PC-3 (cell line): ENCODE measurements around the gene TMEM187. TPM values are rescaled to one million over a fixed set of nuclear protein-coding genes. Genes with fewer than 3 reads are reported as not detected.

ENCODE experiments used
- ATAC-seq: fragments of 200-7000 bp; cut with Tn5 transposase; 2 replicates; pipeline ENCODE4 v1.9.1; 2020; ENCODE audit warnings: mild to moderate bottlenecking, moderate library complexity
- BruUV-seq: library from RNA; stranded (reverse); fragments of 400-500 nt; replicated peaks from 2 replicates; lab custom pipeline; 2021; lab: Mats Ljungman, UMichigan
- CTCF ChIA-PET: fragments of 300-600 bp; sonication (Branson Sonifier 250); formaldehyde crosslinking; loops from one replicate; lab custom pipeline; 2022; ENCODE audit warnings: antibody characterized with exemption; lab: Charles Lee
- POLR2A ChIA-PET: fragments of 300-600 bp; sonication (Branson Sonifier 250); formaldehyde crosslinking; loops from one replicate; lab custom pipeline; 2022; ENCODE audit warnings: antibody characterized with exemption; ENCODE audit not compliant: unreplicated experiment; lab: Charles Lee
- DNase-seq: peaks from one replicate; pipeline ENCODE4 v3.0.0-alpha.2; 2015
- H2AFZ ChIP-seq: fragments of 300-600 bp; sonication (generic); 2 replicates; pipeline ENCODE4 v1.6.0; 2016; ENCODE audit warnings: antibody characterized with exemption, low read length
- H3F3A ChIP-seq: fragments of 300-600 bp; sonication (generic); one replicate; pipeline ENCODE4 v1.6.0; 2017; ENCODE audit warnings: antibody characterized with exemption, low read length, control low read depth, mild to moderate bottlenecking; ENCODE audit not compliant: unreplicated experiment
- H3K27ac ChIP-seq: fragments of 300-600 bp; sonication (generic); 2 replicates; pipeline ENCODE4 v1.5.1; 2016; ENCODE audit warnings: mild to moderate bottlenecking, low read length
- H3K27me3 ChIP-seq: fragments of 300-600 bp; sonication (generic); 2 replicates; pipeline ENCODE4 v1.6.1; 2016; ENCODE audit warnings: low read length, mixed read lengths
- H3K36me3 ChIP-seq: fragments of 300-600 bp; sonication (generic); 2 replicates; pipeline ENCODE4 v1.6.1; 2016; ENCODE audit warnings: low read depth, mixed run types, low read length, mixed read lengths
- H3K4me1 ChIP-seq: fragments of 300-600 bp; sonication (generic); 2 replicates; pipeline ENCODE4 v1.5.1; 2016; ENCODE audit warnings: low read length; ENCODE audit not compliant: insufficient read depth
- H3K4me2 ChIP-seq: fragments of 300-600 bp; sonication (generic); 2 replicates; pipeline ENCODE4 v1.6.0; 2016; ENCODE audit warnings: low read length
- H3K4me3 ChIP-seq: fragments of 300-600 bp; sonication (generic); 2 replicates; pipeline ENCODE4 v1.5.1; 2016; ENCODE audit warnings: mild to moderate bottlenecking, low read length, mixed read lengths
- H3K79me2 ChIP-seq: fragments of 300-600 bp; sonication (generic); 2 replicates; pipeline ENCODE4 v1.6.1; 2017; ENCODE audit warnings: low read length, mixed read lengths
- H3K9ac ChIP-seq: fragments of 300-600 bp; sonication (generic); 2 replicates; pipeline ENCODE4 v1.6.0; 2016; ENCODE audit warnings: mild to moderate bottlenecking, low read length
- H3K9me2 ChIP-seq: fragments of 300-600 bp; sonication (generic); replicated peaks from 2 replicates; pipeline ENCODE4 v1.6.1; 2016; ENCODE audit warnings: mixed run types, low read length, mixed read lengths
- H3K9me3 ChIP-seq: fragments of 300-600 bp; sonication (generic); 2 replicates; pipeline ENCODE4 v1.6.1; 2016; ENCODE audit warnings: low read length, mixed read lengths
- H4K20me1 ChIP-seq: fragments of 300-600 bp; sonication (generic); 2 replicates; pipeline ENCODE4 v1.6.1; 2016; ENCODE audit warnings: low read length, mixed read lengths
- EZH2 ChIP-seq: fragments of 300-600 bp; sonication (generic); IDR thresholded peaks from one replicate; pipeline ENCODE4 v1.6.1; 2017; ENCODE audit warnings: antibody characterized with exemption, mild to moderate bottlenecking, low read length; ENCODE audit not compliant: unreplicated experiment
- EZH2phosphoT487 ChIP-seq: fragments of 300-600 bp; sonication (generic); IDR thresholded peaks from 2 replicates; pipeline ENCODE4 v1.6.1; 2018; ENCODE audit warnings: mild to moderate bottlenecking, antibody characterized with exemption, low read length, borderline replicate concordance
- intact Hi-C: fragments of 100-400 bp; cut with micrococcal nuclease; formaldehyde crosslinking; loops from 2 replicates; pipeline ENCODE4 v1.9.0; 2023
- total RNA-seq: library from RNA; depleted of rRNA; stranded (reverse); fragments of >200 nt; gene quantifications from 2 replicates; pipeline ENCODE4 v1.2.3, GENCODE V29; 2014
- TF ChIP-seq, protein P1 (sequence below): fragments of 300-600 bp; sonication (generic); conservative IDR thresholded peaks from 2 replicates; pipeline ENCODE4 v1.5.1; 2017; ENCODE audit warnings: antibody characterized with exemption, low read depth, mild to moderate bottlenecking, low read length

Gene TMEM187
- total RNA-seq, 1 experiment from 2014 or later: 10.6 TPM

DNA sequence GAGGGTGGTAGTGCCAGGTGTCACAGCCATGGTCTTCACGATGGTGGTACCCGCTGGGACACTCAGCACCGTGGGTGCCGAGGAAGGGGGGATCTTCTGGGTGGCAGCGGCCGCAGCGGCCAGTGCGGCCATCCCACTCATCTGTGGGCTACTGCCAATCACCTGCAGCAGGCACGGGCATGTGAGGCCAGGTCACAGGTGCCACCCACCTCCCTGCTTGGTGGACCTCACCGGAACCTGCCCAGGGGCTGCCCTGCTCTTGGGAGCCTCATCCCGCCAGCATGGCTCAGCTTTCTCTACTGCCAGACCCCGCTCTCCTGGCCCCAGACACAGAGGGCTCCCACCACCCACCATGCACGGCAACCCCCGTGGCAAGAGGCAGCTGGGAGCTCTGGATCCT is 13.9 kb upstream of the TMEM187 start:
- Histone ChIP-seq H3K79me2 (peaks cover 8% of the 10 kb centered on the region; the same call in 1 of the 2 replicates), H2AFZ (no peak overlapping the region), H3K4me2 (no peak overlapping the region), H3K9me2 (no peaks in the 10 kb centered on the region), H4K20me1 (no peaks in the 10 kb centered on the region), H3K27ac (no peak overlapping the region), H3K9ac (no peak overlapping the region), H3K27me3 (no peaks in the 10 kb centered on the region), H3K9me3 (no peaks in the 10 kb centered on the region), H3K4me3 (no peak overlapping the region), H3K4me1 (no peaks in the 10 kb centered on the region), H3K36me3 (peaks cover 40% of the 10 kb centered on the region), H3F3A (no peaks in the 10 kb centered on the region)
- no peak for DNase-seq
- ChIA-PET CTCF (no interaction called here), POLR2A (no interaction called here)
- BruUV-seq: no TSS peak
- intact Hi-C loops: no loop called here
- no peak for ATAC-seq
- TF ChIP-seq, protein P1, sequence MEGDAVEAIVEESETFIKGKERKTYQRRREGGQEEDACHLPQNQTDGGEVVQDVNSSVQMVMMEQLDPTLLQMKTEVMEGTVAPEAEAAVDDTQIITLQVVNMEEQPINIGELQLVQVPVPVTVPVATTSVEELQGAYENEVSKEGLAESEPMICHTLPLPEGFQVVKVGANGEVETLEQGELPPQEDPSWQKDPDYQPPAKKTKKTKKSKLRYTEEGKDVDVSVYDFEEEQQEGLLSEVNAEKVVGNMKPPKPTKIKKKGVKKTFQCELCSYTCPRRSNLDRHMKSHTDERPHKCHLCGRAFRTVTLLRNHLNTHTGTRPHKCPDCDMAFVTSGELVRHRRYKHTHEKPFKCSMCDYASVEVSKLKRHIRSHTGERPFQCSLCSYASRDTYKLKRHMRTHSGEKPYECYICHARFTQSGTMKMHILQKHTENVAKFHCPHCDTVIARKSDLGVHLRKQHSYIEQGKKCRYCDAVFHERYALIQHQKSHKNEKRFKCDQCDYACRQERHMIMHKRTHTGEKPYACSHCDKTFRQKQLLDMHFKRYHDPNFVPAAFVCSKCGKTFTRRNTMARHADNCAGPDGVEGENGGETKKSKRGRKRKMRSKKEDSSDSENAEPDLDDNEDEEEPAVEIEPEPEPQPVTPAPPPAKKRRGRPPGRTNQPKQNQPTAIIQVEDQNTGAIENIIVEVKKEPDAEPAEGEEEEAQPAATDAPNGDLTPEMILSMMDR: no peak
- TF ChIP-seq EZH2: no peak
- TF ChIP-seq EZH2phosphoT487: no peak

DNA sequence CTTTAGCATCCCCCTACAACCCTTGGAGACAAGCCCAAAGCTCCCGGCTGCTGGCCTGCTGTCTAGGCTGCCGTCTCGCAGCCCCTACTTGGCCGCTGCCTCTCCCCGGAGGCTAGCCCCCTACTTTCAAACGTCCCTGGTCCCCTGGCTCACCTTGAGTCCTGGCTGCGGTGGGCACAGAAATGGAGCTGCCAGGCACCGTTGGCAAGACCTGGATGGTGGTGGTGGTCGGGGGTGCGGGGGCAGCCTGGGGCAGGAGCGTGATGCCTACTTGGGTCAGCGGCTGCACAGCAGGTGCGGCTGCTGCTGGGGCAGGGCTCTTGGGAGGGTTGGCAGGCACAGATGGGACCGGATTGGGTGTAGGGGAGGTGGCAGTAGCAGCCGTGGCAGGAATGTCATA is 12.9 kb upstream of the TMEM187 start:
- no peak overlapping the region for H3K9ac ChIP-seq
- no peak overlapping the region for H2AFZ ChIP-seq
- H3K4me2 ChIP-seq: no peak overlapping the region
- H3K4me1 ChIP-seq: no peaks in the 10 kb centered on the region
- no peaks in the 10 kb centered on the region for H3F3A ChIP-seq
- no peaks in the 10 kb centered on the region for H3K27me3 ChIP-seq
- CTCF ChIA-PET: no interaction called here
- POLR2A ChIA-PET: no interaction called here
- BruUV-seq: no TSS peak
- intact Hi-C loops: no loop called here
- no peaks in the 10 kb centered on the region for H4K20me1 ChIP-seq
- DNase-seq: no peak
- H3K36me3 ChIP-seq: peaks cover 38% of the 10 kb centered on the region
- no peak for TF ChIP-seq EZH2
- TF ChIP-seq EZH2phosphoT487: no peak
- TF ChIP-seq, protein P1: no peak
- ATAC-seq: no peak
- H3K4me3 ChIP-seq: no peak overlapping the region
- no peaks in the 10 kb centered on the region for H3K9me2 ChIP-seq
- no peak overlapping the region for H3K27ac ChIP-seq
- peaks cover 18% of the 10 kb centered on the region for H3K79me2 ChIP-seq
- no peaks in the 10 kb centered on the region for H3K9me3 ChIP-seq

DNA sequence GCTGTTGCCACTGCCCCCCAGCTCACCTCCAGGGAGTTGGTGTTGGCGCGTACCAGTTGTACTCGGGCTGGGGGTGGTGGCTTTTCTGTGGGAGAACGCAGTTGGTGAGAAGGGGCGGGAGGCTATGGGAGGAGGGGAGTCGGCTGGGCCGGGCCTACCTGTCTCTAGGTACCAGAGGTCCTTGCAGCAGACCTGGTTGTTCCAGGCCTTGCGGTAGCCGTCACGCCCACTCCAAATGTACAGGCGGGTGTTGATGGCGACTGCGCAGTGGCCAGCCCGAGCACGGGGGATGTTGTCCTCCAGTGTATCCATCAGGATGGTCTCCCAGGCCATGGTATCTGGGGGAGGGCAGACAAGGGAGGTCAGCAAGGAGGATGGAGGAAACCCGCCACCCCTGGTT is 12.5 kb upstream of the TMEM187 start:
- peaks cover 38% of the 10 kb centered on the region for H3K36me3 ChIP-seq

More for the DNA sequence above, 12.5 kb upstream of the TMEM187 start:
- H3K79me2 ChIP-seq: peaks cover 23% of the 10 kb centered on the region
- no peaks in the 10 kb centered on the region for H4K20me1 ChIP-seq
- H2AFZ ChIP-seq: no peak overlapping the region
- H3K4me3 ChIP-seq: no peak overlapping the region
- H3K9ac ChIP-seq: no peak overlapping the region
- H3K27ac ChIP-seq: no peak overlapping the region
- POLR2A ChIA-PET: no interaction called here
- no peaks in the 10 kb centered on the region for H3F3A ChIP-seq
- ATAC-seq (no peak), DNase-seq (no peak)
- CTCF ChIA-PET: no interaction called here
- H3K9me2 ChIP-seq: no peaks in the 10 kb centered on the region
- H3K9me3 ChIP-seq: no peaks in the 10 kb centered on the region
- intact Hi-C loops: no loop called here
- no TSS peak for BruUV-seq
- H3K4me1 ChIP-seq: no peaks in the 10 kb centered on the region
- no peak overlapping the region for H3K4me2 ChIP-seq
- H3K27me3 ChIP-seq: no peaks in the 10 kb centered on the region
- TF ChIP-seq, protein P1: no peak
- TF ChIP-seq EZH2phosphoT487 (no peak), EZH2 (no peak)
